Body of pancreas (tissue), 4 donors: ENCODE data around the gene GOLGA8B. TPM values are rescaled to one million over a fixed set of nuclear protein-coding genes. Genes with fewer than 3 reads are reported as not detected.
"Not testable (repeated sequence)": the region's sequence is repeated elsewhere in the genome, so short reads cannot be mapped to it uniquely, and the experiment has no call there.

Source experiments
- ATAC-seq: fragments of 150-250 bp; one replicate; pipeline ENCODE4 v1.9.1; 2016
- DNase-seq, 4 donors: peaks; one replicate each; pipeline ENCODE4 v3.0.0-alpha.2; 2019
- H3K27ac ChIP-seq, 4 donors: fragments of 200-600 bp; sonication (generic); 1 replicate in 3 of 4; 2 replicates in 1 of 4; pipeline versions ENCODE4 v1.5.1 to v1.6.1; 2016 to 2019; ENCODE audit warnings: mild to moderate bottlenecking in 1 of 4, mixed read lengths in 1 of 4, moderate library complexity in 1 of 4
- H3K27me3 ChIP-seq, 2 donors: fragments of 200-600 bp; sonication (generic); one replicate each; pipeline ENCODE4 v1.6.0; 2016; ENCODE audit warnings: mild to moderate bottlenecking in 1 of 2
- H3K36me3 ChIP-seq, 2 donors: fragments of 200-600 bp; sonication (generic); replicated peaks in 1 of 2; 2 replicates each; pipeline ENCODE4 v1.5.1; 2016; ENCODE audit warnings: low read depth in 2 of 2; ENCODE audit not compliant: insufficient read depth in 1 of 2
- H3K4me1 ChIP-seq: fragments of 200-600 bp; sonication (generic); one replicate; pipeline ENCODE4 v1.6.0; 2016
- H3K4me3 ChIP-seq, 2 donors: fragments of 200-600 bp; sonication (generic); 1 replicate in 1 of 2; 2 replicates in 1 of 2; pipeline ENCODE4 v1.5.1; 2016 to 2019
- H3K9me3 ChIP-seq, 3 donors: fragments of 200-600 bp; sonication (generic); 1 replicate in 2 of 3; 2 replicates in 1 of 3; pipeline ENCODE4 v1.5.1; 2016
- CTCF ChIP-seq, 7 experiments: fragments of 450-650 bp in 4 of 7; fragments of 200-600 bp in 3 of 7; sonication (generic) in 3 of 7; IDR thresholded peaks; one replicate each; pipeline ENCODE4 v1.5.1; 2016 to 2019; ENCODE audit warnings: antibody characterized with exemption in 7 of 7
- POLR2A ChIP-seq, 3 donors: fragments of 450-650 bp; IDR thresholded peaks; one replicate each; pipeline ENCODE4 v1.6.1; 2016; ENCODE audit warnings: antibody characterized with exemption in 3 of 3, mild to moderate bottlenecking in 2 of 3
- WGBS, 2 donors: methylation state at CpG; one replicate each; pipeline ENCODE4 v1.1.5; 2017; 5-methylcytosine and 5-hydroxymethylcytosine counted together
- intact Hi-C: fragments of 100-400 bp; cut with DNase I; formaldehyde crosslinking; loops from one replicate; pipeline ENCODE4 v1.15.1; 2023
- total RNA-seq, 2 donors: library from RNA; depleted of rRNA; stranded (reverse); fragments of >200 nt; gene quantifications; one replicate each; pipeline ENCODE4 v1.1.0, GENCODE V29; 2016

GOLGA8B gene
- total RNA-seq, 2 donors from 2014 or later: 214 to 709 TPM

GRCh38 chr15:34591306-34591705 is 7.9 kb upstream of the GOLGA8B start:
- DNase-seq (no peak), ATAC-seq (no peak)
- H3K27me3 ChIP-seq: no peaks in the 10 kb centered on the region
- H3K4me1 ChIP-seq: no peaks in the 10 kb centered on the region
- H3K4me3 ChIP-seq: no peak overlapping the region
- no peaks in the 10 kb centered on the region for H3K9me3 ChIP-seq
- H3K36me3 ChIP-seq: no peaks in the 10 kb centered on the region
- TF ChIP-seq CTCF (IDR thresholded peaks at IDR 0.05) (no peak), POLR2A (IDR thresholded peaks at IDR 0.05) (no peak)
- H3K27ac ChIP-seq: no peak overlapping the region
- intact Hi-C loops: no loop called here
- WGBS, 2 donors: 57 to 64% methylated on average over 5 of the region's 5 CpGs

GRCh38 chr15:34588046-34588674 is 4.7 kb upstream of the GOLGA8B start:
- H3K27ac ChIP-seq: no peak overlapping the region
- intact Hi-C loops: no loop called here

GRCh38 chr15:34585966-34586365 is 2.5 kb upstream of the GOLGA8B start:
- ATAC-seq, H3K27me3 ChIP-seq, H3K4me3 ChIP-seq, H3K27ac ChIP-seq, H3K9me3 ChIP-seq, DNase-seq, intact Hi-C loops, H3K36me3 ChIP-seq: not testable (repeated sequence)
- H3K4me1 ChIP-seq: peaks cover 19% of the 10 kb centered on the region
- WGBS, 2 donors: 84 to 91% methylated on average over 4 of the region's 4 CpGs

More at GRCh38 chr15:34588046-34588674, 4.7 kb upstream of the GOLGA8B start:
- TF ChIP-seq POLR2A (IDR thresholded peaks at IDR 0.05) (peak in 2 of 3 donors; percentile 56 to 59), CTCF (IDR thresholded peaks at IDR 0.05) (peak; percentile 63 to 91 (median 83))
- Histone ChIP-seq H3K9me3 (no peaks in the 10 kb centered on the region), H3K36me3 (no peaks in the 10 kb centered on the region), H3K4me1 (peaks cover 7% of the 10 kb centered on the region), H3K4me3 (no peak overlapping the region), H3K27me3 (no peaks in the 10 kb centered on the region)
- peak; percentile 69 for ATAC-seq
- 12 to 28% methylated on average over 10 of the region's 10 CpGs for WGBS, 2 donors
- peak; percentile 65 to 79 (median 73) for DNase-seq

- no peak overlapping the region for H3K4me3 ChIP-seq
- no peak overlapping the region for H3K27ac ChIP-seq
- no peak for DNase-seq
- no peak for ATAC-seq
- no peaks in the 10 kb centered on the region for H3K36me3 ChIP-seq
- intact Hi-C loops: no loop called here
- peaks cover 28% of the 10 kb centered on the region for H3K4me1 ChIP-seq
- no peaks in the 10 kb centered on the region for H3K9me3 ChIP-seq
- WGBS, 2 donors: 64 to 67% methylated on average over 7 of the region's 7 CpGs
- TF ChIP-seq CTCF (IDR thresholded peaks at IDR 0.05): no peak
- TF ChIP-seq POLR2A (IDR thresholded peaks at IDR 0.05): no peak
- no peaks in the 10 kb centered on the region for H3K27me3 ChIP-seq
Measured at GRCh38 chr15:34584996-34585395, 1.5 kb upstream of the GOLGA8B start.

- DNase-seq (no peak), ATAC-seq (no peak)
- intact Hi-C loops: no loop called here
- no peaks in the 10 kb centered on the region for H3K36me3 ChIP-seq
- H3K27me3 ChIP-seq: no peaks in the 10 kb centered on the region
- TF ChIP-seq POLR2A (IDR thresholded peaks at IDR 0.05) (no peak), CTCF (IDR thresholded peaks at IDR 0.05) (no peak)
- peak overlapping the region in 1 of 2 donors; percentile 57 for H3K4me3 ChIP-seq
- 25 to 26% methylated on average over 11 to 12 of the region's 13 CpGs for WGBS, 2 donors
- peaks cover 35% of the 10 kb centered on the region for H3K4me1 ChIP-seq
- no peak overlapping the region for H3K27ac ChIP-seq
- no peaks in the 10 kb centered on the region for H3K9me3 ChIP-seq
Measured at GRCh38 chr15:34584330-34584668, 848 bp upstream of the GOLGA8B start.
